ENCODE measurements around the gene CBLC. TPM values are rescaled to one million over a fixed set of nuclear protein-coding genes. Genes with fewer than 3 reads are reported as not detected.
"Not testable (repeated sequence)": the region's sequence is repeated elsewhere in the genome, so short reads cannot be mapped to it uniquely, and the experiment has no call there.

CBLC gene
- total RNA-seq, 1 donor from 2014 or later = not detected

DNA sequence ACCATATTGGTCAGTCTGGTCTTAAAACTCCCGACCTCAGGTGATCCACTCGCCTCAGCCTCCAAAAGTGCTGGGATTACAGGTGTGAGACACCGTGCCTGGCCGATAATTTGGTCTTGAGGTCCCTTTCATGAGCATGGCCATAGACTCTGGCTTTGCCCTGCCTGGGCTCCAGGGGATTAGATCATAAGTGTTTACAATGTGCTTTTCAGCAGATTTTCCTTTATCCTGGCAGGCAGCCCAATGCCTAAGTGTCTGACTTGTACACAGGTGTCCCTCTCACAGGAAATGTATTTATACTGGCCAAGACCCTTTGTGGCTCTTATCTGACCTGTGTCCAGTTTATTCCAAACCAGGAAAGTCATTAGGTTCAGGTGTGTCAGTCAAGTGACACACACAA is 47.1 kb downstream of the CBLC start:
- H3K27ac Mint-ChIP-seq (ENCODE audit: unreplicated experiment) = no peak overlapping the region
- TF ChIP-seq, protein P1, sequence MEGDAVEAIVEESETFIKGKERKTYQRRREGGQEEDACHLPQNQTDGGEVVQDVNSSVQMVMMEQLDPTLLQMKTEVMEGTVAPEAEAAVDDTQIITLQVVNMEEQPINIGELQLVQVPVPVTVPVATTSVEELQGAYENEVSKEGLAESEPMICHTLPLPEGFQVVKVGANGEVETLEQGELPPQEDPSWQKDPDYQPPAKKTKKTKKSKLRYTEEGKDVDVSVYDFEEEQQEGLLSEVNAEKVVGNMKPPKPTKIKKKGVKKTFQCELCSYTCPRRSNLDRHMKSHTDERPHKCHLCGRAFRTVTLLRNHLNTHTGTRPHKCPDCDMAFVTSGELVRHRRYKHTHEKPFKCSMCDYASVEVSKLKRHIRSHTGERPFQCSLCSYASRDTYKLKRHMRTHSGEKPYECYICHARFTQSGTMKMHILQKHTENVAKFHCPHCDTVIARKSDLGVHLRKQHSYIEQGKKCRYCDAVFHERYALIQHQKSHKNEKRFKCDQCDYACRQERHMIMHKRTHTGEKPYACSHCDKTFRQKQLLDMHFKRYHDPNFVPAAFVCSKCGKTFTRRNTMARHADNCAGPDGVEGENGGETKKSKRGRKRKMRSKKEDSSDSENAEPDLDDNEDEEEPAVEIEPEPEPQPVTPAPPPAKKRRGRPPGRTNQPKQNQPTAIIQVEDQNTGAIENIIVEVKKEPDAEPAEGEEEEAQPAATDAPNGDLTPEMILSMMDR (IDR thresholded peaks at IDR 0.05) = no peak
- H3K4me1 Mint-ChIP-seq (ENCODE audit: unreplicated experiment) = no peaks in the 10 kb centered on the region
- no peak overlapping the region for H3K4me3 Mint-ChIP-seq (ENCODE audit: unreplicated experiment)
- DNase-seq (ENCODE audit: extremely low spot score, unreplicated experiment) = no peak
- no peaks in the 10 kb centered on the region for H3K36me3 Mint-ChIP-seq (ENCODE audit: unreplicated experiment)
- no peaks in the 10 kb centered on the region for H3K9me3 Mint-ChIP-seq (ENCODE audit: unreplicated experiment)
- peaks cover 32% of the 10 kb centered on the region for H3K27me3 Mint-ChIP-seq (ENCODE audit: unreplicated experiment)

DNA sequence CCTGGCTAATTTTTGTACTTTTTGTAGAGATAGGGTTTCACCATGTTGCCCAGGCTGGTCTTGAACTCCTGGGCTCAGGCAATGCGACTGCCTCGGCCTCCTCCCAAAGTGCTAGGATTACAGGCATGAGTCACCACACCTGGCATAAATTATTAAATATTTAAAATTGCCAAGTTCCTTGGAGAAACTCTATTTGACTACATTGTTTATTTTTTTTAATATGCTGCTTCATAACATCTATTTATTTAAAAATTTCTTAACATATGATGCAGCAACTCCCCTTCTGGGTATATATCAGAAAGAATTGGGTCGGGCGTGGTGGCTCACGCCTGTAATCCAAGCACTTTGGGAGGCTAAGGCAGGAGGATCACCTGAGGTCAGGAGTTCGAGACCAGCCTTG is 55.2 kb downstream of the CBLC start:
- DNase-seq (ENCODE audit: extremely low spot score, unreplicated experiment); H3K27ac Mint-ChIP-seq (ENCODE audit: unreplicated experiment); H3K4me3 Mint-ChIP-seq (ENCODE audit: unreplicated experiment); H3K4me1 Mint-ChIP-seq (ENCODE audit: unreplicated experiment); H3K9me3 Mint-ChIP-seq (ENCODE audit: unreplicated experiment); H3K36me3 Mint-ChIP-seq (ENCODE audit: unreplicated experiment): not testable (repeated sequence)
- H3K27me3 Mint-ChIP-seq (ENCODE audit: unreplicated experiment) = peaks cover 32% of the 10 kb centered on the region

DNA sequence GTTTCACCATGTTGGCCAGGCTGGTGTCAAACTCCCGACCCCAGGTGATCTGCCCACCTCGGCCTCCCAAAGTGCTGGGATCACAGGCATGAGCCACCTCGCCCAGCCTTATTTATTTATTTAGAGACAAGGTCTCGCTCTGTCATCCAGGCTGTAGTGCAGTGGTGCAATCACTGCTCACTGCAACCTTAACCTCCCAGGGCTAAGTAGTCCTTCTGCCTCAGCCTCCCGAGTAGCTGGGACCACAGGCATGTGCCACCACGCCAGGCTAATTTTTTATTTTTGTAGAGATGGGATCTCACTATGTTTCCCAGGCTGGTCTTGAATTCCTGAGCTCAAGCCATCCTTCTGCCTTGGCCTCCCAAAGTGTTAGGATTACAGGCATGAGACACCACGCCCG is 56.7 kb downstream of the CBLC start:
- DNase-seq (ENCODE audit: extremely low spot score, unreplicated experiment); H3K27ac Mint-ChIP-seq (ENCODE audit: unreplicated experiment); H3K4me1 Mint-ChIP-seq (ENCODE audit: unreplicated experiment); H3K4me3 Mint-ChIP-seq (ENCODE audit: unreplicated experiment); H3K36me3 Mint-ChIP-seq (ENCODE audit: unreplicated experiment); H3K9me3 Mint-ChIP-seq (ENCODE audit: unreplicated experiment): not testable (repeated sequence)
- H3K27me3 Mint-ChIP-seq (ENCODE audit: unreplicated experiment) = peaks cover 33% of the 10 kb centered on the region

DNA sequence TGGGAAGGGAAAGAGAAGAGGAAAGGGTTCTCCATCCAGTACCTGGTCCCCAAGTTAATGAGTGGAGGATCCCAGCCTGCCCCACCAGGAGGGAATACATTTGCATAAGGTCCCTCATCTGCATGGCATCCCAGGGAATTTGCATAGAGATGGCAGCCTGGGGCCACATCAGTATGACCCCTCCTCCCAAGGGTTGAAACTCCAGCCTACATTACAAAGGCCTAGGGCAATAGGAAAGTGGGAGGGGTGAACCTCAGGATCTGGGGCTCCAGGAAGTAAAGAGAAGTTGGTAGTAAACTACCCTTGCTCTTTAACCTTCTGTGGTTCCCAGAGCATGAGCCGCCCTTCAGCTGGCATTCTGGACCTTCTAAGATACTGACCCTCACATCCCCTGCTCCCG is 61.6 kb downstream of the CBLC start:
- Mint-ChIP-seq H3K9me3 (ENCODE audit: unreplicated experiment) (no peaks in the 10 kb centered on the region), H3K27me3 (ENCODE audit: unreplicated experiment) (peaks cover 20% of the 10 kb centered on the region), H3K27ac (ENCODE audit: unreplicated experiment) (no peak overlapping the region), H3K36me3 (ENCODE audit: unreplicated experiment) (no peaks in the 10 kb centered on the region), H3K4me1 (ENCODE audit: unreplicated experiment) (no peaks in the 10 kb centered on the region), H3K4me3 (ENCODE audit: unreplicated experiment) (no peak overlapping the region)
- TF ChIP-seq, protein P1 (IDR thresholded peaks at IDR 0.05) = no peak
- DNase-seq (ENCODE audit: extremely low spot score, unreplicated experiment) = no peak

DNA sequence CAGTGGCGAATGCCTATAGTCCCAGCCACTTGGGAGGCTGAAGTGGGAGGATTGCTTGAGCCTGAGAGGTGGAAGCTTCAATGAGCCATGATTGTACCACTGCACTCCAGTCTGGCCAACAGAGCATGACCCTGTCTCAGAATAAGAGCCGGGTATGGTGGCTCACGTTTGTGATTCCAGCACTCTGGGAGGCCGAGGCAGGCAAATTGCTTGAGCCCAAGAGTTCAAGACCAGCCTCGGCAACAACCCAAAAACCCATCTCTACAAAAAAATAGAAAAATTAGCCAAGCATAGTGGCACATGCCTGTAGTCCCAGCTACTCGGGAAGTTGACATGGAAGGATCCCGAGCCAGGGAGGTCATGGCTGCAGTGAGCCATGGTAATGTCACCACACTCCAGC is 63.1 kb downstream of the CBLC start:
- Mint-ChIP-seq H3K27me3 (ENCODE audit: unreplicated experiment) (peaks cover 10% of the 10 kb centered on the region), H3K4me1 (ENCODE audit: unreplicated experiment) (peaks cover 5% of the 10 kb centered on the region), H3K9me3 (ENCODE audit: unreplicated experiment) (no peaks in the 10 kb centered on the region), H3K36me3 (ENCODE audit: unreplicated experiment) (no peaks in the 10 kb centered on the region), H3K4me3 (ENCODE audit: unreplicated experiment) (no peak overlapping the region), H3K27ac (ENCODE audit: unreplicated experiment) (no peak overlapping the region)
- no peak for DNase-seq (ENCODE audit: extremely low spot score, unreplicated experiment)
- TF ChIP-seq, protein P1 (IDR thresholded peaks at IDR 0.05) = no peak

- TF ChIP-seq, protein P1 (IDR thresholded peaks at IDR 0.05) = no peak
- Mint-ChIP-seq H3K36me3 (ENCODE audit: unreplicated experiment) (no peaks in the 10 kb centered on the region), H3K9me3 (ENCODE audit: unreplicated experiment) (no peaks in the 10 kb centered on the region), H3K4me1 (ENCODE audit: unreplicated experiment) (peaks cover 5% of the 10 kb centered on the region), H3K27me3 (ENCODE audit: unreplicated experiment) (peaks cover 10% of the 10 kb centered on the region), H3K4me3 (ENCODE audit: unreplicated experiment) (no peak overlapping the region), H3K27ac (ENCODE audit: unreplicated experiment) (no peak overlapping the region)
- no peak for DNase-seq (ENCODE audit: extremely low spot score, unreplicated experiment)
These were observed 63.5 kb downstream of the CBLC start for GRCh38 chr19:44841231-44841630.
